Middle frontal gyrus (tissue), 1 donor: ENCODE measurements around the gene OR6F1.
"Not testable (repeated sequence)": the region's sequence is repeated elsewhere in the genome, so short reads cannot be mapped to it uniquely, and the experiment has no call there.

Experiments
- DNase-seq: peaks from one replicate; pipeline ENCODE4 v3.0.0-alpha.2; 2015; ENCODE audit warnings: low spot score; ENCODE audit errors: extremely low spot score

The OR6F1 gene

GRCh38 chr1:247716546-247716945 lies at the start of gene OR6F1:
Gene OR6F1 (minus strand): TSS chr1:247716646. CDS start chr1:247712755, 3,891 bp downstream.
- no peak for DNase-seq

DNA sequence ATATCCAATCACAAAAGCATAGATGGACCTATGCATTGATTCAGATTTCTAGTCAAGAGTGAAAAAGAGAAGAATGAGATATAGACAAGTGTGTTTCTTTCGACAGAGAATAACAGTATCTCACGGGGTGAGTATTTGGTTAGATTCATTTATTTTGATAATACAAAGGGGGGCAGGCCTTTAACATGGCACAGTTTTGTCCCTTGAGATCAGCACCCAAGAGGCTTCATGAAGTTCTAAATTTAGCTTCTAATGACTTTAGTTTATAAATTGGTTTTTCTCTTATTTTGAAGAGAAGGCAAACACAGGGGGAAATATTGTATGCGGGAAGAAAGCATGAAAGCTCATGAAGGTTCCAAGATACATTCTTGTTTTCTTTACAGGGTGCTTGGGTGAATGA lies 44.0 kb upstream of the OR6F1 start, which contains the start of gene OR1C1:
Gene OR1C1, minus strand, starts transcription at position 101 of the 400 bp plus-strand sequence. CDS start 2,150 bp downstream, outside the sequence.
- no peak for DNase-seq

- DNase-seq = not testable (repeated sequence)
Observed at GRCh38 chr1:247754311-247754710, 37.9 kb upstream of the OR6F1 start.

DNA sequence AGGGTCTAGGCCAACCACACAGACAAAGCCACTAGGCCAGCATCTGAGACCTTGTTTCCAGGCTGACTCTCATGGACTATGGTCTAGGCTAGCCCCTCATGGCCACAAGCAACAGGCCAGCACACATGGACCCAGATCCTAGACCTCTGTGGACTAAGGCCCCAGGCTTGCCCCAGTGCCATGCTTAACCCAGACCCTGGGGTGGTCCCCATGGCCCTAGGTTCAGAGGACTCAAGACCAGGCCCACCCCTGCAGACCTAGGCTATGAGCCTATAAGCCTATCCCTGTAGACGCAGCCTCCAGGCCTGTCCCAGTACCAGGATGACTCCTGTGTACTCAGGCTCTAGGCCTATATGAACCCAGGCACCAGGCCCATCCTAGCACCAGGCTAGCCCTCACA lies 33.4 kb upstream of the OR6F1 start:
- no peak for DNase-seq

- no peak for DNase-seq
Observed at GRCh38 chr1:247748041-247748440, 31.6 kb upstream of the OR6F1 start, which contains the start of gene OR14A2. Gene OR14A2 (minus strand): TSS chr1:247748141.

DNA sequence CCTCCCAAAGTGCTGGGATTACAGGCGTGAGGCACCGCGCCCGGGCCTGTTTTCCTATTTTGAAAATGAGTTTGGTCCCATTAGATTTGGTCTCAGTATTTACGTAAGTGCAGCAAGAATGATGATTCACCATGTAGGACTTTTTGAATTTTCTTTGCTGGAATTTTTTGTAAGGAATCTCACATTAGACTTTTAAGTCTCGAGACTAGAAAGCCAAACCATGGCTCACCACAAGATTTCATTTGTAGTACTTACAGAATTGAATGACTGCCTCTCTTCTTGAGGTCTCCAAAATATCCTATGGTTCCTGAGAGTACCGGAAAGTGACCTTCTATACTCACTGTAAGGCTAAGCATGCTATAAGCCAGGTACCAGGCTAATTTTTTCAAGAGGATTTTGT lies 31.2 kb upstream of the OR6F1 start:
- DNase-seq = no peak

DNA sequence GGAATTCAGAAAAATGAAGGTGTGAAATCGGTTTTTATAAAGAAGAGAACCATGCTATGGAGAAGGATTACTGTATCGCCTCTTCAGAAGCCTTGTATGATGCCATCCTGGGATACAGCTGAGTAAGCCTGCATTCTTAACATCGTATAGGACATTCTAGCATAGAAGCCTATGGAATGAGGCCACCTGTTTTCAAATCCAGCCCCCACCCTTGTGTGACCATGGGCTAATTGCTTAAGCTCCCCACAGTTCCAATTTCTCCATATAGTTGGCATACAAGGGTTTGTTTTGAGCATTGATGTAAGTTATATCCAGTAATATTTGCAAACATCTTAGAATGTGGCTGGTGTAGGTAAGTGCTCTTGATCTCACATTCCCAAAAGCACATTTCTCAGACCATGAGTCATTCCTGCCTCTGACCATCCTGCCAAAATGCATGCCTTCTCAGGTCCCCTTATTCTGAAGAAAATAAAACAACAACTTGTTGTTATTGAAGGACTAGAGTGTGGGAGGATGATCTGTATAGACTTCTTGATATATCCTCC lies 30.0 kb upstream of the OR6F1 start:
- DNase-seq = no peak

DNA sequence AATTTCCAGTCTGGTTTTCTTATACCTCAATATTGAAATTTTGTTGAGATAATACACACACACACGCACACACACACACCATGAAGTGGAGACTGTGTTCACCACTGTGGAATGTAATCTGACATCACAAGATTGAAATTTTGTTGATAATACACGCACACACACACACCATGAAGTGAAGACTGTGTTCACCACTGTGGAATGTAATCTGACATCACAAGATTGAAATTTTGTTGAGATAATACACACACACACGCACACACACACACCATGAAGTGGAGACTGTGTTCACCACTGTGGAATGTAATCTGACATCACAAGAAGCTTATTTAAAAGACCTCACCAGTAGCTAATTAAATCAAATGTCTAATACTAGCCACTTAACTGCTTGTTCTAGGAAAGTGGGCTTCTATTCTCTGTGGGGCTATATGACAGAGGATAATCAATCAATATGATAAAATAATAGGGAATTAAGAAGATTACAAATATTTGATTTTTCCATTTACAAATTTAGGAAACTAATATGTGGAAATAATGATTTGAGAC lies 25.8 kb upstream of the OR6F1 start:
- not testable (repeated sequence) for DNase-seq

DNA sequence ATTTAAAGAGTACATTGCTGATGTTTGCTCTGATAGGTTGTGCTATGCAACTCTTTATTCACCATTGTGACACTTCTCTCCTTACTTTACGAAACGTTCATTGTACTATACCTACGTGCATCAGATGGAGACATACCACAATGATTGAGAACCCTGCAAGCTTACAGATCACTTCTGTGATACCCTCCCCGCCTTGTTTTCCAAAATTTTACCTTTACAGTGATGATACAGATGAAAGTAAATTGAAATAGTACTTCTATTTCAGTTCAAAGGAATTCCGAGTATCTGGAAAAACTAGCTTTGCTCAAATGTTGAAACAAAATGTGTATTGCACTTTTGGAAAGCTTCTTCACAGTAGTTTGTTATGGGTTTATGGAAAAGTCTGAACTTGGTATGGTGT lies 25.3 kb upstream of the OR6F1 start:
- no peak for DNase-seq

DNA sequence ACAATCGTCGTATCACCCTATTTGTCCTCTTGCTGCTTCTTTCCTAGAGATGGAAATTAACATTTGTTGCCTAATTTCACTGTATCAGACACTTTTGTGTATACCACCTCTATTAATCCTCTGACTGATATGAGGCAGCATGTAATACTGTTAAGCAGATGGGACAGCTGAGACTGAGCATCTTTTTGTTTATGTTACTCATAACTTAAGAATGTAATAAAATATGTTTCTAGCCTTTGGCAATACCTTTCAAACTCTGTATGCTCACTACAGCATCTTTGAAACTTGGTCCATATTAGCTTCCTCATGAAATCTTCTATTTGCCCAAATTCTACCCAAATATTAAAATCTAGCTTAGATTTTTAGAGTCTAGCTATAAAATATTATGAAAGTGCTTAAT lies 24.3 kb upstream of the OR6F1 start:
- DNase-seq = no peak

DNA sequence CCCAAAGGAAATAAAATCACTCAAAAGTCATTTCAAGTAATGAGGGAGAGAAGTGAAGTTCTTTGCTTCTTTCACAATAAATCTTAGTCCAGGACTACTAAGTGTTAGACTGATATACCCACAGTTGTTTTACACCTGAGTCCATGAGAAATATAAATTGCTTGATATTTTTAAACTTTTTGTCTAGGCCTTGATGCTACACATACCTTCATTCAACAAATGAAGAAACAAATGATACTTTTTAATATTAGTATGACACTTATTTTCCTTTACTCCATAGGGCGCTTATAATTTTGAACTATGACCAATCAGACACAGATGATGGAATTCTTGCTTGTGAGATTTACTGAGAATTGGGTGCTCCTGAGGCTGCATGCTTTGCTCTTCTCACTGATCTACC lies 21.9 kb upstream of the OR6F1 start, which contains the start of gene OR14K1:
Gene OR14K1, plus strand, starts transcription at position 301 of the 400 bp plus-strand sequence. Its CDS starts 0 bp downstream, at position 301.
- no peak for DNase-seq

DNA sequence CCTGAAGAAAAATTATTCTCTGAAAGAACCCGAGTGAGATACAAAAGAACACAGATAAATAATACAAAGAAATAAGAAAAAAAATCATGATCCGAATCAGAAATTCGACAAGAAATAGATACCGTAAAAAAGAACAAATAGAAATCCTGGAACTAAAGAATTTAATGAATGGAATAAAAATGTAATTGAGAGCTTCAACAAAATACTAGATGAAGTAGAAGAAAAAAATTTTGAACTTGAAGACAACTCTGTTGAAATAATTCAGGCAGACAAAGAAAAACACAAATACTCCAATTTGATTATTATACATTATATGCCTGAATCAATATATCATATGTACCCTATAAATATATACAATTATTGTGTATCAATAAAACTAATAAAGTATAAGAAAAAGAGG lies 4.8 kb upstream of the OR6F1 start:
- no peak for DNase-seq

DNA sequence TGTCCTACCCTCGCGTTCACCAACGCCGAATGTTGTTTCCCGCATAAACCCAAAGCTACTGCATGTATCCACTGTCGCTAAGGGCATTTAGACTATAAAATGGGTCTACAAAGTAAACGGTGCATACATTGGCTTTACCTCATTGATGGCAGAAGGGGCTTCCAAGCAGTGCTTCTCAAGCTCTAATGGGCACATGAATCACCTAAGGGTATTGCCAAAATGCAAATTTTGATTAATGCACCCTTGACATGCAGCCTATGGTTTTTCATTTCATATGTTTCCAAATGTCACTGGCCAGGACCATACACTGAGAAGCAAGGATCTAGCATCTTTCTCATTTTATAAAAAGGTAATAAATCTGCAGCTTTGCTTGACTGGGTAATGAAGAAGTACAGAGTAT lies 2.7 kb downstream of the OR6F1 start:
- DNase-seq = no peak

DNA sequence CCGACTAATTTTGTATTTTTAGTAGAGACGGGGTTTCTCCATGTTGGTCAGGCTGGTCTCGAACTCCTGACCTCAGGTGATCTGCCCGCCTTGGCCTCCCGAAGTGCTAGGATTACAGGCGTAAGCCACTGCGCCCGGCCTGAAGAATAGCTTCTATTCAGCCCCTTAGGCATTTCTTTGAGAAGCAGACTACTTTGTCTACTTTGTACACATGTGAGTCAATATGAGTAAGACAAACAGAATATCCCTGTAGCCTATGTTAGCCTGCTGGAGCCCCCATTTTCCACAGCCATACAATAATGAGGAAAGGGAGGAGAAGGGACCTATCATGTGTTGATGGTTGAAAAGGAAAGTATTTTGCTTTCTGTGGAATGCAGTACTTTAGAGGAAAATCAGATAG lies 5.8 kb downstream of the OR6F1 start:
- not testable (repeated sequence) for DNase-seq

DNA sequence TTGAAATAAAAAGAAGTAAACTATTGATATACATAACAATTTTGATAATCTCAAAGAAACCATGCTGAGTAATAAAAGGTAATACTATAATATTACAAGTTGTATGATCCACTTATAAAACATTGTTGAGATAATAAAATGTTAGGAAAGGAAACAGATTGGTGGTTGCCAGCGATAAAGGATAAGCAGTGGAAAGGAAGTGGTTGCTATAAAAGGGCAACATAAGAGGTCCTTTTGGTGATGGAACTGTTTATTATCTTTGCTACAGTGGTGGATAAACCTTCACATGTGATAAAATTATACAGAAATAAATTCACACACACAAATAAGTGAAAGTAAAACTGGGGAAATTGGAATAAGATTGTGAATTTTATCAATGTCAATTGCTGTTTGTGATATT lies 15.1 kb downstream of the OR6F1 start:
- no peak for DNase-seq

GRCh38 chr1:247681288-247681897 lies 35.1 kb downstream of the OR6F1 start:
- DNase-seq = no peak

- no peak for DNase-seq
Observed at GRCh38 chr1:247680171-247680570, 36.3 kb downstream of the OR6F1 start.

GRCh38 chr1:247679639-247680038 lies 36.8 kb downstream of the OR6F1 start, which contains the start of gene OR13G1:
Gene OR13G1 (minus strand): TSS chr1:247679739. CDS start chr1:247673041, 6,698 bp downstream.
- no peak for DNase-seq

GRCh38 chr1:247669225-247669624 lies 47.2 kb downstream of the OR6F1 start:
- no peak for DNase-seq
